Measurements from ENCODE around the gene DSTYK. TPM values are rescaled to one million over a fixed set of nuclear protein-coding genes. Genes with fewer than 3 reads are reported as not detected.
A peak's percentile ranks its signal among the peaks of the same experiment; 100 is the strongest.

DSTYK gene
- total and polyA plus RNA-seq, 2 experiments from 2014 or later = 6.1 to 10.7 TPM

GRCh38 chr1:205190845-205191577 lies 20.5 kb downstream of the DSTYK start (continued):
- no peak for TF ChIP-seq ZNF462 (CRISPR knock-in tag; IDR thresholded peaks at IDR 0.05)
- no peak for TF ChIP-seq POLR2AphosphoS5 (IDR thresholded peaks at IDR 0.05; ENCODE audit: low read depth)

DNA sequence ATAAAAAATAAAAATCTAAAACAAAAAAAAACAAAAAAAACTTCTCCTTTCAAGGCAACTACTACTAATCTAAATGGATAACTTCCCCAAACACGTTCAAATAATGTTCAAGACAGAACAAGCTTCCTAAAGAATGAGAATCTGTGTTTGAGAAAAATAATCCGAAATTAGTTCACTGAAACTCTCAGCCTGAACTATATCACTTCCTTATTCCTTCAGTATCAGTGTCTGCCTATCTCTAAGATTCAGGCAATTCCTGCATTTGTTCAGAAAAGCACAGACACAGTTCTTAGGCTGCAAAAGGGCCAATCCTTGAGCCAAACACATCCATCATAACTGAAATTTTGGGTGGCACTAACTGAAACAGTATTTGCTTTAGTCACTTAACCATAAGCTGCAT lies 22.4 kb downstream of the DSTYK start:
- peaks cover 42% of the 10 kb centered on the region for H3K79me2 ChIP-seq (replicated peaks; ENCODE audit: insufficient read depth)
- H3K36me3 ChIP-seq (ENCODE audit: insufficient read depth) = no peaks in the 10 kb centered on the region
- no peaks in the 10 kb centered on the region for H3K27me3 ChIP-seq (ENCODE audit: insufficient read depth)
- no peak for DNase-seq (ENCODE audit: low spot score)
- H3K9me3 Mint-ChIP-seq = no peaks in the 10 kb centered on the region
- H2AFZ ChIP-seq = no peak overlapping the region
- H3K4me3 Mint-ChIP-seq = no peak overlapping the region
- no peak overlapping the region for H3K4me3 ChIP-seq
- H3K36me3 Mint-ChIP-seq (ENCODE audit: low read depth) = no peaks in the 10 kb centered on the region; the same call in 1 of the 3 replicates
- 0 out of 2 replicates have a peak overlapping the region, but pooled peaks have one; percentile 9 for H3K4me2 ChIP-seq
- H3K4me1 ChIP-seq (ENCODE audit: insufficient read depth) = peaks cover 57% of the 10 kb centered on the region
- no peaks in the 10 kb centered on the region; the same call in 1 of the 2 replicates for H3F3A ChIP-seq (replicated peaks; ENCODE audit: low read depth)
- no peaks in the 10 kb centered on the region for H4K20me1 ChIP-seq (replicated peaks; ENCODE audit: insufficient read depth)
- no peaks in the 10 kb centered on the region for H3K9me2 ChIP-seq (ENCODE audit: insufficient read depth)
- H3K27ac Mint-ChIP-seq = no peak overlapping the region
- no peak overlapping the region for H3K27ac ChIP-seq (ENCODE audit: low read depth)
- ATAC-seq = no peak
- H3K27me3 Mint-ChIP-seq (ENCODE audit: insufficient read depth, low read depth, poor library complexity) = no peaks in the 10 kb centered on the region
- peaks cover 64% of the 10 kb centered on the region for H3K4me1 Mint-ChIP-seq
- TF ChIP-seq, protein P1, sequence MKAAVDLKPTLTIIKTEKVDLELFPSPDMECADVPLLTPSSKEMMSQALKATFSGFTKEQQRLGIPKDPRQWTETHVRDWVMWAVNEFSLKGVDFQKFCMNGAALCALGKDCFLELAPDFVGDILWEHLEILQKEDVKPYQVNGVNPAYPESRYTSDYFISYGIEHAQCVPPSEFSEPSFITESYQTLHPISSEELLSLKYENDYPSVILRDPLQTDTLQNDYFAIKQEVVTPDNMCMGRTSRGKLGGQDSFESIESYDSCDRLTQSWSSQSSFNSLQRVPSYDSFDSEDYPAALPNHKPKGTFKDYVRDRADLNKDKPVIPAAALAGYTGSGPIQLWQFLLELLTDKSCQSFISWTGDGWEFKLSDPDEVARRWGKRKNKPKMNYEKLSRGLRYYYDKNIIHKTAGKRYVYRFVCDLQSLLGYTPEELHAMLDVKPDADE (IDR thresholded peaks at IDR 0.05) = no peak
- TF ChIP-seq ZNF462 (CRISPR knock-in tag; IDR thresholded peaks at IDR 0.05) (no peak), CREB1 (CRISPR knock-in tag; IDR thresholded peaks at IDR 0.05; ENCODE audit: low read depth) (no peak), EZH2 (IDR thresholded peaks at IDR 0.05; ENCODE audit: low read depth, unreplicated experiment) (no peak), ZNF331 (CRISPR knock-in tag; IDR thresholded peaks at IDR 0.05; ENCODE audit: low read depth) (no peak), STAT1 (IDR thresholded peaks at IDR 0.05; ENCODE audit: unreplicated experiment) (no peak), EZH2phosphoT487 (IDR thresholded peaks at IDR 0.05; ENCODE audit: unreplicated experiment) (no peak)

Data from GM23338 (cell line).